ENCODE measurements around the gene SPEG. TPM values are rescaled to one million over a fixed set of nuclear protein-coding genes. Genes with fewer than 3 reads are reported as not detected.

Gene SPEG
- total RNA-seq, 1 experiment from 2014 or later, result 12.6 TPM

- H3K9me3 ChIP-seq, result no peaks in the 10 kb centered on the region
- no peak for DNase-seq
- H3K36me3 ChIP-seq, result peaks cover 14% of the 10 kb centered on the region
- no peak overlapping the region for H3K4me3 ChIP-seq
- H3K27me3 ChIP-seq, result no peaks in the 10 kb centered on the region
Observed at GRCh38 chr2:219545295-219545942, 110.8 kb downstream of the SPEG start.

- no peak overlapping the region for H3K4me3 ChIP-seq
- no peak for DNase-seq
- no peaks in the 10 kb centered on the region for H3K9me3 ChIP-seq
- H3K36me3 ChIP-seq, result peaks cover 8% of the 10 kb centered on the region
- H3K27me3 ChIP-seq, result no peaks in the 10 kb centered on the region
Observed at GRCh38 chr2:219545943-219546352, 111.3 kb downstream of the SPEG start.

- Histone ChIP-seq H3K27me3 (no peaks in the 10 kb centered on the region), H3K9me3 (no peaks in the 10 kb centered on the region), H3K4me3 (no peak overlapping the region), H3K36me3 (no peaks in the 10 kb centered on the region)
- no peak for DNase-seq
Observed at GRCh38 chr2:219547621-219548020, 113.0 kb downstream of the SPEG start.

Other genes starting within 250 kb of the SPEG start
- 43.3 and 72.7 TPM in 2 replicates for gene ZFAND2B, start 228.1 kb upstream of the SPEG start, total RNA-seq (2014; rRNA removed; shearing (Covaris generic); ENCODE audit: low replicate concordance)
- gene ABCB6, start 215.9 kb upstream of the SPEG start, total RNA-seq (2014; rRNA removed; shearing (Covaris generic); ENCODE audit: low replicate concordance), result 15.5 and 31.7 TPM in 2 replicates
- gene ATG9A, start 205.2 kb upstream of the SPEG start, total RNA-seq (2014; rRNA removed; shearing (Covaris generic); ENCODE audit: low replicate concordance), result 74.5 and 90.6 TPM in 2 replicates
- 21.3 and 23.4 TPM in 2 replicates for gene ANKZF1, start 205.0 kb upstream of the SPEG start, total RNA-seq (2014; rRNA removed; shearing (Covaris generic); ENCODE audit: low replicate concordance)
- 2.3 and 13.0 TPM in 2 replicates for gene GLB1L, start 189.4 kb upstream of the SPEG start, total RNA-seq (2014; rRNA removed; shearing (Covaris generic); ENCODE audit: low replicate concordance)
- gene STK16, start 189.4 kb upstream of the SPEG start, total RNA-seq (2014; rRNA removed; shearing (Covaris generic); ENCODE audit: low replicate concordance), result 14.4 and 26.0 TPM in 2 replicates
- not detected in 2 replicates for gene TUBA4B, start 181.6 kb upstream of the SPEG start, total RNA-seq (2014; rRNA removed; shearing (Covaris generic); ENCODE audit: low replicate concordance)
- gene TUBA4A, start 180.9 kb upstream of the SPEG start, total RNA-seq (2014; rRNA removed; shearing (Covaris generic); ENCODE audit: low replicate concordance), result 3.1 and 7.7 TPM in 2 replicates
- 55.0 and 56.4 TPM in 2 replicates for gene DNAJB2, start 155.5 kb upstream of the SPEG start, total RNA-seq (2014; rRNA removed; shearing (Covaris generic); ENCODE audit: low replicate concordance)
- gene PTPRN, start 125.4 kb upstream of the SPEG start, total RNA-seq (2014; rRNA removed; shearing (Covaris generic); ENCODE audit: low replicate concordance), result not detected in 2 replicates
- not detected in 2 replicates for gene RESP18, start 102.1 kb upstream of the SPEG start, total RNA-seq (2014; rRNA removed; shearing (Covaris generic); ENCODE audit: low replicate concordance)
- 56.4 and 73.1 TPM in 2 replicates for gene DNPEP, start 46.9 kb upstream of the SPEG start, total RNA-seq (2014; rRNA removed; shearing (Covaris generic); ENCODE audit: low replicate concordance)
- gene DES, start 16.5 kb upstream of the SPEG start, total RNA-seq (2014; rRNA removed; shearing (Covaris generic); ENCODE audit: low replicate concordance), result 3.8 and 22.6 TPM in 2 replicates
- 61.4 and 89.6 TPM in 2 replicates for gene GMPPA, start 64.0 kb downstream of the SPEG start, total RNA-seq (2014; rRNA removed; shearing (Covaris generic); ENCODE audit: low replicate concordance)
- not detected in 2 replicates for gene ASIC4, start 79.6 kb downstream of the SPEG start, total RNA-seq (2014; rRNA removed; shearing (Covaris generic); ENCODE audit: low replicate concordance)
- gene CHPF, start 109.0 kb downstream of the SPEG start, total RNA-seq (2014; rRNA removed; shearing (Covaris generic); ENCODE audit: low replicate concordance), result 26.6 and 40.4 TPM in 2 replicates
- gene TMEM198, start 109.2 kb downstream of the SPEG start, total RNA-seq (2014; rRNA removed; shearing (Covaris generic); ENCODE audit: low replicate concordance), result 5.1 and 5.9 TPM in 2 replicates
- 37.6 and 49.9 TPM in 2 replicates for gene OBSL1, start 136.7 kb downstream of the SPEG start, total RNA-seq (2014; rRNA removed; shearing (Covaris generic); ENCODE audit: low replicate concordance)
- gene INHA, start 137.5 kb downstream of the SPEG start, total RNA-seq (2014; rRNA removed; shearing (Covaris generic); ENCODE audit: low replicate concordance), result not detected in 2 replicates
- gene STK11IP, start 163.0 kb downstream of the SPEG start, total RNA-seq (2014; rRNA removed; shearing (Covaris generic); ENCODE audit: low replicate concordance), result 8.2 and 15.8 TPM in 2 replicates
- 3.0 and 4.9 TPM in 2 replicates for gene SLC4A3, start 192.8 kb downstream of the SPEG start, total RNA-seq (2014; rRNA removed; shearing (Covaris generic); ENCODE audit: low replicate concordance)